SK-N-MC (cell line): ENCODE data around the gene PNRC1.
"Not testable (repeated sequence)": the region's sequence is repeated elsewhere in the genome, so short reads cannot be mapped to it uniquely, and the experiment has no call there.

Source experiments
- DNase-seq: peaks from one replicate; pipeline ENCODE4 v3.0.0-alpha.2; 2011; ENCODE audit warnings: low read depth, low spot score
- H3K27ac ChIP-seq: fragments of 200-600 bp; sonication (generic); 2 replicates; pipeline ENCODE4 v1.5.1; 2016; ENCODE audit warnings: mixed run types
- H3K36me3 ChIP-seq: fragments of 200-600 bp; sonication (generic); 2 replicates; pipeline ENCODE4 v1.6.1; 2017; ENCODE audit warnings: antibody characterized with exemption, low read length, mixed read lengths; ENCODE audit not compliant: insufficient read depth
- H3K4me3 ChIP-seq: fragments of 200-600 bp; sonication (generic); 2 replicates; pipeline ENCODE4 v1.5.1; 2016
- H3K9ac ChIP-seq: fragments of 200-600 bp; sonication (generic); 2 replicates; pipeline ENCODE4 v1.8.0; 2017; ENCODE audit warnings: mixed run types, mixed read lengths; ENCODE audit not compliant: insufficient read length
- H3K9me3 ChIP-seq: fragments of 200-600 bp; sonication (generic); 2 replicates; pipeline ENCODE4 v1.6.1; 2017; ENCODE audit warnings: low read depth, mild to moderate bottlenecking, antibody characterized with exemption, low read length, moderate library complexity, mixed read lengths
- EZH2 ChIP-seq: fragments of 200-600 bp; sonication (generic); IDR thresholded peaks from one replicate; pipeline ENCODE4 v1.6.1; 2017; ENCODE audit warnings: antibody characterized with exemption
- FOXP2 ChIP-seq: optimal IDR thresholded peaks from 2 replicates; pipeline ENCODE3; 2011; ENCODE audit warnings: mild to moderate bottlenecking, moderate library complexity; ENCODE audit not compliant: insufficient read depth; ENCODE audit errors: extremely low read length, control extremely low read depth
- POLR2AphosphoS5 ChIP-seq: IDR thresholded peaks from 2 replicates; pipeline ENCODE4 v1.6.1; 2012; ENCODE audit warnings: mild to moderate bottlenecking, low read depth, low read length, borderline replicate concordance

PNRC1 gene

GRCh38 chr6:89080281-89081128 lies at the start of gene PNRC1:
Gene PNRC1, plus strand, starts transcription at chr6:89080751. Its CDS starts 144 bp downstream, at chr6:89080895.
- peak; percentile 99 for DNase-seq
- TF ChIP-seq POLR2AphosphoS5 (peak; percentile 99), FOXP2 (peak; percentile 98), EZH2 (no peak)
- Histone ChIP-seq H3K27ac (peak within 1 kb of the TSS; percentile 98), H3K9ac (peak within 1 kb of the TSS; percentile 93), H3K36me3 (peaks cover 25% of the 10 kb centered on the region), H3K4me3 (peak within 1 kb of the TSS; percentile 95), H3K9me3 (no peaks in the 10 kb centered on the region)

- Histone ChIP-seq H3K27ac (no peak overlapping the region), H3K9me3 (no peaks in the 10 kb centered on the region), H3K36me3 (no peaks in the 10 kb centered on the region), H3K4me3 (peak overlapping the region; percentile 53), H3K9ac (no peak overlapping the region)
- DNase-seq: peak; percentile 98
- TF ChIP-seq FOXP2 (no peak), POLR2AphosphoS5 (peak; percentile 57; the same call in 1 of the 2 replicates), EZH2 (no peak)
These were observed 48.0 kb upstream of the PNRC1 start for GRCh38 chr6:89032599-89032998.

GRCh38 chr6:89033461-89033860 lies 47.1 kb upstream of the PNRC1 start:
- no peak for DNase-seq
- Histone ChIP-seq H3K9me3 (no peaks in the 10 kb centered on the region), H3K27ac (no peak overlapping the region), H3K36me3 (no peaks in the 10 kb centered on the region), H3K9ac (no peak overlapping the region), H3K4me3 (no peak overlapping the region)
- TF ChIP-seq FOXP2: no peak
- TF ChIP-seq POLR2AphosphoS5: no peak
- TF ChIP-seq EZH2: no peak

GRCh38 chr6:89034116-89034515 lies 46.4 kb upstream of the PNRC1 start:
- not testable (repeated sequence) for H3K4me3 ChIP-seq, H3K9me3 ChIP-seq, H3K36me3 ChIP-seq, H3K27ac ChIP-seq, DNase-seq, H3K9ac ChIP-seq

GRCh38 chr6:89034586-89035251 lies 45.8 kb upstream of the PNRC1 start:
- Histone ChIP-seq H3K36me3 (no peaks in the 10 kb centered on the region), H3K9me3 (no peaks in the 10 kb centered on the region), H3K9ac (peak overlapping the region; percentile 76), H3K4me3 (peak overlapping the region; percentile 70), H3K27ac (peak overlapping the region; percentile 97)
- no peak for DNase-seq
- TF ChIP-seq POLR2AphosphoS5: no peak
- TF ChIP-seq FOXP2: no peak
- no peak for TF ChIP-seq EZH2

- Histone ChIP-seq H3K36me3 (no peaks in the 10 kb centered on the region), H3K9me3 (no peaks in the 10 kb centered on the region), H3K9ac (peak overlapping the region; percentile 76), H3K4me3 (peak overlapping the region; percentile 70), H3K27ac (peak overlapping the region; percentile 97)
- TF ChIP-seq EZH2: no peak
- no peak for TF ChIP-seq FOXP2
- no peak for TF ChIP-seq POLR2AphosphoS5
- no peak for DNase-seq
These were observed 45.1 kb upstream of the PNRC1 start for GRCh38 chr6:89035252-89036101.

GRCh38 chr6:89037141-89037900 lies 43.2 kb upstream of the PNRC1 start:
- Histone ChIP-seq H3K27ac (peak overlapping the region; percentile 97; the same call in 1 of the 2 replicates), H3K9me3 (no peaks in the 10 kb centered on the region), H3K36me3 (no peaks in the 10 kb centered on the region), H3K4me3 (no peak overlapping the region), H3K9ac (no peak overlapping the region)
- DNase-seq: no peak
- no peak for TF ChIP-seq POLR2AphosphoS5
- no peak for TF ChIP-seq EZH2
- no peak for TF ChIP-seq FOXP2

GRCh38 chr6:89037901-89038293 lies 42.7 kb upstream of the PNRC1 start:
- H3K36me3 ChIP-seq, H3K9me3 ChIP-seq, H3K4me3 ChIP-seq, DNase-seq, H3K9ac ChIP-seq, H3K27ac ChIP-seq: not testable (repeated sequence)

GRCh38 chr6:89042664-89043063 lies 37.9 kb upstream of the PNRC1 start:
- Histone ChIP-seq H3K4me3 (no peak overlapping the region), H3K9me3 (no peaks in the 10 kb centered on the region), H3K9ac (no peak overlapping the region), H3K27ac (no peak overlapping the region), H3K36me3 (no peaks in the 10 kb centered on the region)
- DNase-seq: no peak
- TF ChIP-seq POLR2AphosphoS5: no peak
- no peak for TF ChIP-seq EZH2
- TF ChIP-seq FOXP2: no peak
